H9 (cell line): ENCODE results near the gene GPR32. TPM values are rescaled to one million over a fixed set of nuclear protein-coding genes. Genes with fewer than 3 reads are reported as not detected.

Experiments used
- DNase-seq: peaks from one replicate; pipeline ENCODE4 v3.0.0-alpha.2; 2017
- H2AFZ ChIP-seq: one replicate; pipeline ENCODE4 v1.6.1; 2013; ENCODE audit warnings: mild to moderate bottlenecking, low read length, control low read depth, moderate library complexity
- H2AK5ac ChIP-seq: 2 replicates; pipeline ENCODE4 v1.6.1; 2013; ENCODE audit warnings: low read length, control low read depth, mixed read lengths; ENCODE audit not compliant: insufficient read length
- H2BK120ac ChIP-seq: one replicate; pipeline ENCODE4 v1.6.1; 2013; ENCODE audit warnings: low read depth, mild to moderate bottlenecking, low read length, control low read depth, inconsistent platforms; ENCODE audit not compliant: poor library complexity, severe bottlenecking
- H2BK12ac ChIP-seq: 2 replicates; pipeline ENCODE4 v1.6.1; 2013; ENCODE audit warnings: low read length, control low read depth, mixed read lengths, low read depth; ENCODE audit not compliant: insufficient read length
- H2BK15ac ChIP-seq: 2 replicates; pipeline ENCODE4 v1.6.1; 2013; ENCODE audit warnings: low read depth, low read length, control low read depth
- H2BK20ac ChIP-seq: one replicate; pipeline ENCODE4 v1.6.1; 2013; ENCODE audit warnings: low read depth, mild to moderate bottlenecking, low read length, control low read depth, inconsistent platforms; ENCODE audit not compliant: poor library complexity, severe bottlenecking
- H2BK5ac ChIP-seq: 2 replicates; pipeline ENCODE4 v1.6.1; 2013; ENCODE audit warnings: low read length, control low read depth, mixed read lengths; ENCODE audit not compliant: insufficient read length
- H3K14ac ChIP-seq: 2 replicates; pipeline ENCODE4 v1.6.1; 2013; ENCODE audit warnings: low read length, control low read depth; ENCODE audit not compliant: insufficient read depth
- H3K18ac ChIP-seq: 2 replicates; pipeline ENCODE4 v1.6.1; 2013; ENCODE audit warnings: low read depth, mild to moderate bottlenecking, mixed read lengths, low read length, control low read depth; ENCODE audit not compliant: insufficient read length
- H3K23ac ChIP-seq: 2 replicates; pipeline ENCODE4 v1.6.1; 2013; ENCODE audit warnings: low read length, control low read depth, mixed read lengths, low read depth; ENCODE audit not compliant: insufficient read length
- H3K23me2 ChIP-seq: 2 replicates; pipeline ENCODE4 v1.6.1; 2013; ENCODE audit warnings: low read depth, mild to moderate bottlenecking, mixed read lengths, low read length, control low read depth; ENCODE audit not compliant: insufficient read length, poor library complexity, severe bottlenecking
- H3K27ac ChIP-seq: 2 replicates; pipeline ENCODE4 v1.5.1; 2013; ENCODE audit warnings: low read length, control low read depth, mixed read lengths, low read depth; ENCODE audit not compliant: insufficient read length
- H3K27me3 ChIP-seq: 2 replicates; pipeline ENCODE4 v1.6.1; 2013; ENCODE audit warnings: low read length, control low read depth, inconsistent platforms; ENCODE audit not compliant: insufficient read depth
- H3K4ac ChIP-seq: 2 replicates; pipeline ENCODE4 v1.6.1; 2013; ENCODE audit warnings: low read depth, mild to moderate bottlenecking, control low read depth, inconsistent platforms, low read length, moderate library complexity
- H3K4me1 ChIP-seq: 2 replicates; pipeline ENCODE4 v1.6.1; 2013; ENCODE audit warnings: low read length, control low read depth, inconsistent platforms; ENCODE audit not compliant: insufficient read depth
- H3K4me2 ChIP-seq: 2 replicates; pipeline ENCODE4 v1.6.1; 2013; ENCODE audit warnings: low read length, control low read depth, mixed read lengths; ENCODE audit not compliant: insufficient read length, insufficient read depth
- H3K56ac ChIP-seq: 2 replicates; pipeline ENCODE4 v1.6.1; 2013; ENCODE audit warnings: low read depth, mild to moderate bottlenecking, mixed read lengths, low read length, control low read depth; ENCODE audit not compliant: insufficient read length
- H3K79me1 ChIP-seq: 2 replicates; pipeline ENCODE4 v1.6.1; 2013; ENCODE audit warnings: low read depth, mild to moderate bottlenecking, moderate library complexity, low read length, control low read depth, inconsistent platforms; ENCODE audit not compliant: insufficient read depth, poor library complexity, severe bottlenecking
- H3K79me2 ChIP-seq: 2 replicates; pipeline ENCODE4 v1.6.1; 2013; ENCODE audit warnings: low read length, control low read depth, inconsistent platforms; ENCODE audit not compliant: insufficient read depth
- H3K9ac ChIP-seq: 2 replicates; pipeline ENCODE4 v1.6.1; 2013; ENCODE audit warnings: low read length, control low read depth, mixed read lengths; ENCODE audit not compliant: insufficient read length; ENCODE audit errors: extremely low read depth
- H3K9me3 ChIP-seq: one replicate; pipeline ENCODE4 v1.6.1; 2013; ENCODE audit warnings: low read depth, low read length, inconsistent platforms; ENCODE audit not compliant: control insufficient read depth
- H3T11ph ChIP-seq: one replicate; pipeline ENCODE4 v1.6.1; 2013; ENCODE audit warnings: mild to moderate bottlenecking, low read length, control low read depth, inconsistent platforms
- H4K20me1 ChIP-seq: one replicate; pipeline ENCODE4 v1.6.1; 2013; ENCODE audit not compliant: control insufficient read depth, insufficient read length, insufficient read depth
- H4K5ac ChIP-seq: 2 replicates; pipeline ENCODE4 v1.6.1; 2013; ENCODE audit warnings: low read depth, mild to moderate bottlenecking, mixed read lengths, low read length, control low read depth; ENCODE audit not compliant: insufficient read length
- H4K8ac ChIP-seq: replicated peaks from 2 replicates; pipeline ENCODE4 v1.6.1; 2013; ENCODE audit warnings: low read length, control low read depth, mixed read lengths, low read depth; ENCODE audit not compliant: insufficient read length
- H4K91ac ChIP-seq: 2 replicates; pipeline ENCODE4 v1.6.1; 2013; ENCODE audit warnings: low read depth, mild to moderate bottlenecking, moderate library complexity, mixed read lengths, low read length, control low read depth; ENCODE audit not compliant: insufficient read length
- H3K27ac Mint-ChIP-seq, 3 experiments: 2 replicates in 2 of 3; 3 replicates in 1 of 3; pipeline ENCODE4 v1.8.0; 2020 to 2021; ENCODE audit warnings: mixed read lengths in 3 of 3, mild to moderate bottlenecking in 1 of 3, moderate library complexity in 1 of 3
- H3K27me3 Mint-ChIP-seq: 2 replicates; pipeline ENCODE4 v1.8.0; 2021; ENCODE audit warnings: low read depth, mild to moderate bottlenecking, moderate library complexity, mixed read lengths
- H3K36me3 Mint-ChIP-seq, 3 experiments: 2 replicates in 2 of 3; 3 replicates in 1 of 3; pipeline ENCODE4 v1.8.0; 2020 to 2021; ENCODE audit warnings: low read depth in 3 of 3, mixed read lengths in 3 of 3; ENCODE audit not compliant: insufficient read depth in 1 of 3
- H3K4me1 Mint-ChIP-seq, 2 experiments: 2 replicates each; pipeline ENCODE4 v1.8.0; 2020; ENCODE audit warnings: mixed read lengths in 2 of 2
- H3K4me3 Mint-ChIP-seq, 2 experiments: 2 replicates in 1 of 2; 3 replicates in 1 of 2; pipeline ENCODE4 v1.8.0; 2020 to 2021; ENCODE audit warnings: mild to moderate bottlenecking in 2 of 2, mixed read lengths in 2 of 2, moderate library complexity in 1 of 2
- H3K9me3 Mint-ChIP-seq, 2 experiments: 2 replicates in 1 of 2; 3 replicates in 1 of 2; pipeline ENCODE4 v1.8.0; 2020; ENCODE audit warnings: mild to moderate bottlenecking in 2 of 2, mixed read lengths in 2 of 2, moderate library complexity in 1 of 2
- CTCF ChIP-seq: fragments of 200-600 bp; sonication (generic); conservative IDR thresholded peaks from 3 replicates; pipeline ENCODE4 v1.8.0; 2021; ENCODE audit warnings: antibody characterized with exemption, mild to moderate bottlenecking
- WGBS: extraction: QIAGEN DNeasy Blood & Tissue Kit; methylation state at CpG from one replicate; pipeline ENCODE4 v1.1.7; 2013; ENCODE audit warnings: missing lambda C conversion rate, low lambda C conversion rate, mixed read lengths; ENCODE audit not compliant: insufficient read length; ENCODE audit errors: extremely low coverage; 5-methylcytosine and 5-hydroxymethylcytosine counted together
- total RNA-seq: library from RNA; stranded (reverse); gene quantifications from 2 replicates; pipeline ENCODE4 v1.2.1, GENCODE V29; 2021

The GPR32 gene
- total RNA-seq, 1 experiment from 2014 or later = not detected

GRCh38 chr19:50721441-50722137, 48.7 kb upstream of the GPR32 start:
- H3K56ac ChIP-seq = no peak overlapping the region
- no peaks in the 10 kb centered on the region for H3K23me2 ChIP-seq
- H3K18ac ChIP-seq = no peak overlapping the region
- no peak overlapping the region for H2BK5ac ChIP-seq
- Mint-ChIP-seq H3K27me3 (peaks cover 75% of the 10 kb centered on the region), H3K4me3 (peak overlapping the region in 1 of 2 experiments; percentile 6; a peak in 1 of 5 replicates), H3K27ac (no peak overlapping the region), H3K4me1 (peaks cover 37 to 53% of the 10 kb centered on the region in 2 experiments), H3K9me3 (no peaks in the 10 kb centered on the region; a peak in 1 of 5 replicates), H3K36me3 (no peaks in the 10 kb centered on the region; a peak in 2 of 7 replicates)
- no peaks in the 10 kb centered on the region; the same call in 1 of the 2 replicates for H3K27me3 ChIP-seq
- no peak overlapping the region for H2BK120ac ChIP-seq
- no peak overlapping the region for H3K23ac ChIP-seq
- no peak overlapping the region for H2BK15ac ChIP-seq
- H3K9ac ChIP-seq = no peak overlapping the region
- WGBS = no CpG with 5 or more reads among the region's 10 CpGs
- H3K4ac ChIP-seq = no peak overlapping the region
- no peak overlapping the region for H2BK20ac ChIP-seq
- no peak for DNase-seq
- no peak overlapping the region for H3K14ac ChIP-seq
- H3K4me1 ChIP-seq = peaks cover 9% of the 10 kb centered on the region; the same call in 1 of the 2 replicates
- no peak overlapping the region for H4K8ac ChIP-seq
- no peak overlapping the region for H2BK12ac ChIP-seq
- no peak overlapping the region for H4K5ac ChIP-seq
- H3T11ph ChIP-seq = no peak overlapping the region
- H3K79me1 ChIP-seq = no peaks in the 10 kb centered on the region
- no peak overlapping the region for H2AK5ac ChIP-seq
- no peaks in the 10 kb centered on the region for H4K20me1 ChIP-seq
- TF ChIP-seq CTCF = no peak
- H3K27ac ChIP-seq = no peak overlapping the region
- no peaks in the 10 kb centered on the region for H3K9me3 ChIP-seq
- H2AFZ ChIP-seq = no peak overlapping the region
- no peak overlapping the region for H4K91ac ChIP-seq
- no peaks in the 10 kb centered on the region for H3K79me2 ChIP-seq
- no peak overlapping the region for H3K4me2 ChIP-seq
